ENCODE data around the gene TWIST1. TPM values are rescaled to one million over a fixed set of nuclear protein-coding genes. Genes with fewer than 3 reads are reported as not detected.

Gene TWIST1
- total RNA-seq, 1 experiment from 2014 or later: not detected

GRCh38 chr7:19116121-19117090 is 1.0 kb downstream of the TWIST1 start:
- BruUV-seq (replicated peaks): no TSS peak
- ChIA-PET POLR2A (no interaction called here), CTCF (no interaction called here)
- H3K27me3 ChIP-seq (ENCODE audit: control insufficient read depth, insufficient read depth, low read length): no peaks in the 10 kb centered on the region
- H3K4me1 ChIP-seq (ENCODE audit: control insufficient read depth, insufficient read depth, low read length): no peaks in the 10 kb centered on the region
- H3K4me3 ChIP-seq (ENCODE audit: low read depth in 2 of 2, low read length in 2 of 2): peak overlapping the region in 1 of 2 experiments; percentile 48; a peak in 1 of 4 replicates
- DNase-seq (ENCODE audit: low read depth, low spot score): no peak
- no peaks in the 10 kb centered on the region for H3K36me3 ChIP-seq (ENCODE audit: control insufficient read depth, insufficient read depth, low read length)
- TF ChIP-seq CTCF (IDR thresholded peaks at IDR 0.05) (no peak), SIN3A (IDR thresholded peaks at IDR 0.05; ENCODE audit: borderline replicate concordance, insufficient read depth, low read depth, low read length) (no peak), REST (IDR thresholded peaks at IDR 0.05; ENCODE audit: insufficient read depth in 1 of 2, low read depth in 2 of 2, low read length in 1 of 2) (no peak), POLR2AphosphoS5 (IDR thresholded peaks at IDR 0.05; ENCODE audit: low read depth, low read length) (no peak), TCF7L2 (IDR thresholded peaks at IDR 0.05; ENCODE audit: low read depth, low read length) (no peak)
- H3K27ac ChIP-seq (ENCODE audit: low read length): no peak overlapping the region
- in situ Hi-C loops (cut with HindIII; ENCODE audit: low pct_unique_long_range_greater_than_20kb, low sequenced_read_pairs): no loop called here
- peaks cover 9% of the 10 kb centered on the region for H3K9me3 ChIP-seq (ENCODE audit: control insufficient read depth, insufficient read depth, low read depth, low read length)
- ATAC-seq: no peak
- intact Hi-C loops (cut with micrococcal nuclease; ENCODE audit: unreplicated experiment): no loop called here

GRCh38 chr7:19114551-19114855 is 2.9 kb downstream of the TWIST1 start:
- ChIA-PET POLR2A (no interaction called here), CTCF (no interaction called here)
- in situ Hi-C loops (cut with HindIII; ENCODE audit: low pct_unique_long_range_greater_than_20kb, low sequenced_read_pairs): no loop called here
- Histone ChIP-seq H3K27me3 (ENCODE audit: control insufficient read depth, insufficient read depth, low read length) (no peaks in the 10 kb centered on the region), H3K4me1 (ENCODE audit: control insufficient read depth, insufficient read depth, low read length) (no peaks in the 10 kb centered on the region), H3K27ac (ENCODE audit: low read length) (no peak overlapping the region), H3K36me3 (ENCODE audit: control insufficient read depth, insufficient read depth, low read length) (no peaks in the 10 kb centered on the region), H3K9me3 (ENCODE audit: control insufficient read depth, insufficient read depth, low read depth, low read length) (peaks cover 9% of the 10 kb centered on the region), H3K4me3 (ENCODE audit: low read depth in 2 of 2, low read length in 2 of 2) (peak overlapping the region in 1 of 2 experiments; percentile 48; a peak in 1 of 4 replicates)
- ATAC-seq (no peak), DNase-seq (ENCODE audit: low read depth, low spot score) (no peak)
- BruUV-seq (replicated peaks): no TSS peak
- intact Hi-C loops (cut with micrococcal nuclease; ENCODE audit: unreplicated experiment): no loop called here
- no peak for TF ChIP-seq SIN3A (IDR thresholded peaks at IDR 0.05; ENCODE audit: borderline replicate concordance, insufficient read depth, low read depth, low read length)
- no peak for TF ChIP-seq POLR2AphosphoS5 (IDR thresholded peaks at IDR 0.05; ENCODE audit: low read depth, low read length)
- no peak for TF ChIP-seq REST (IDR thresholded peaks at IDR 0.05; ENCODE audit: insufficient read depth in 1 of 2, low read depth in 2 of 2, low read length in 1 of 2)
- no peak for TF ChIP-seq CTCF (IDR thresholded peaks at IDR 0.05)
- TF ChIP-seq TCF7L2 (IDR thresholded peaks at IDR 0.05; ENCODE audit: low read depth, low read length): no peak
